ENCODE data around the gene STARD5. TPM values are rescaled to one million over a fixed set of nuclear protein-coding genes. Genes with fewer than 3 reads are reported as not detected.

STARD5 gene
- total RNA-seq, 4 donors from 2014 or later: 54.6 to 88.2 (median 67.4) TPM

DNA sequence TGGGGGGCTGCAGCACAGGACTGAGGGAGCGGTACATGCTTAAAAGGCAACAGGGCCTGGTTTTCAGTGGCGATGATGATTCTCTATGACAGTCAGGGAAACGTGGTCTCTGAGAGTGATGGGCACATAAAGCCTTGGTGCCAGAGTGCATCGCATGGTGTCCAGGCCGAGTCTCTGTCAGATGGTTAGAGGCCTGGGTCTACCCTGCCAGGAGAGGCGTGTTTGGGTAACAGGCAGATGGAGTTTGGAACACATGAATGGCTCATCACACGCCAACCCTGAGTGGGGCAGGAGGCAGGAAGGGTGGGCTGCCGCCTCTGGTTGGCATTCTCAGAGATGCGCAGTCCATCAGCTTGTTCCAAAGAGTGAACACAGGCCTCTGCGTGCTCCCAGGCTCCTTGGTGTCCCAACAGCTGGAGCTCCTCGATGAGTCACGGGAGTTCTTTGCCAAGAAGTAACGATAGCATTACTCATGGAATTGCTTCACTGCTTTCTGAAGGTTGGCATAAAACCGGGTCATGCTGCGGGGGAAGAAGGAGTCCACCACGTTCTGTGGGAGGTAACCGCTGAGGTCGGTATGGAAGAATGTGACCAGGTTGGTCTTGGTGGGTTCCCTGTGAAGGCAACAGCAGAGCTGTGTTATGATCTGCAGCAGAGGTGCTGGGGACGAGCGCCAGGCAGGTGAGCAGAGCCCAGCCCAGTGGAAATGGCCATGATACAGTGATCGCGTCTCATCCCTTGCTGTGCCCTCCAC is 11.0 kb downstream of the STARD5 start:
- DNase-seq (ENCODE audit: low spot score in 2 of 2): peak; percentile 90 to 92
- Histone ChIP-seq H3K27ac (peak overlapping the region; percentile 84), H3K27me3 (no peaks in the 10 kb centered on the region), H3K4me3 (no peak overlapping the region), H3K9me3 (no peaks in the 10 kb centered on the region), H3K4me1 (peaks cover 34% of the 10 kb centered on the region), H3K36me3 (peaks cover 27% of the 10 kb centered on the region)
- TF ChIP-seq, protein P1, sequence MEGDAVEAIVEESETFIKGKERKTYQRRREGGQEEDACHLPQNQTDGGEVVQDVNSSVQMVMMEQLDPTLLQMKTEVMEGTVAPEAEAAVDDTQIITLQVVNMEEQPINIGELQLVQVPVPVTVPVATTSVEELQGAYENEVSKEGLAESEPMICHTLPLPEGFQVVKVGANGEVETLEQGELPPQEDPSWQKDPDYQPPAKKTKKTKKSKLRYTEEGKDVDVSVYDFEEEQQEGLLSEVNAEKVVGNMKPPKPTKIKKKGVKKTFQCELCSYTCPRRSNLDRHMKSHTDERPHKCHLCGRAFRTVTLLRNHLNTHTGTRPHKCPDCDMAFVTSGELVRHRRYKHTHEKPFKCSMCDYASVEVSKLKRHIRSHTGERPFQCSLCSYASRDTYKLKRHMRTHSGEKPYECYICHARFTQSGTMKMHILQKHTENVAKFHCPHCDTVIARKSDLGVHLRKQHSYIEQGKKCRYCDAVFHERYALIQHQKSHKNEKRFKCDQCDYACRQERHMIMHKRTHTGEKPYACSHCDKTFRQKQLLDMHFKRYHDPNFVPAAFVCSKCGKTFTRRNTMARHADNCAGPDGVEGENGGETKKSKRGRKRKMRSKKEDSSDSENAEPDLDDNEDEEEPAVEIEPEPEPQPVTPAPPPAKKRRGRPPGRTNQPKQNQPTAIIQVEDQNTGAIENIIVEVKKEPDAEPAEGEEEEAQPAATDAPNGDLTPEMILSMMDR (IDR thresholded peaks at IDR 0.05): no peak
- peak; percentile 92 to 97 (median 96) for TF ChIP-seq POLR2AphosphoS5 (IDR thresholded peaks at IDR 0.05)
- WGBS: 40% methylated on average over 21 of the region's 22 CpGs

DNA sequence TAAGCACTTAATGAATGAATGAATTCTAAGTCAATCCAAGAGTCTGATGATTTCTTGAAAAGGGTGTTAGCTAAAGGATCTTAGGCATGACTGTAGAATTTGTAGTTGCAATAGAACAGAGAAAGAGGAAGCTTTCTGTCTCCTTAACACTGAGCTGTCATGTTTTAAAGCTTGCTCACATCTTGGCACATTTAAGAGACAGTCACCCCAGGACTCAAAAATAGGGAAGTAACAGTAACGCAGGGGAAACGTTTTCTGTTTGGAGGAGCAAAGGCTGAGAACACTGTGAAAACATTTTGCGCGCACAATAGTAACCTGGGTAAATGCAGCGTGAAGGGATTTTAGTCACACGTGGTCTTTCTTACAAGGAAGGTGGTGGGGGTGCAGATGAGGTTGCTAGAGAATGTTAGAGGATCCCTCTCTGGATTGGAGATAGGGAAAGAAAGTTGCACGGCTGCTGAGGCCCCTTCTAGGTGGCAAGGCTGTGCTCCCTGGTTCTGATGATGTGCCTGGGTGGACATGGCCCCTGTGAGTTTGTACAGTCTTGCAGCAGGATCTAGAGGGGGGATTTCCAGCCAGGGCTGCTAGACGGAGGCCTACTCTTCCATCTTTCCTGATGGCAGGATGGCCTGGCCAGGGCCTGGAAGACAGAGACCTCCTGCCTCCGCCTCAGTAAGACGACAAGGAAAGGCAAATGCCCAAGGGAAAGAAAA is 12.0 kb downstream of the STARD5 start:
- 71% methylated on average over 10 of the region's 10 CpGs for WGBS
- H3K9me3 ChIP-seq: no peaks in the 10 kb centered on the region
- DNase-seq (ENCODE audit: low spot score in 2 of 2): no peak
- H3K4me1 ChIP-seq: peaks cover 34% of the 10 kb centered on the region
- peaks cover 36% of the 10 kb centered on the region for H3K36me3 ChIP-seq
- no peaks in the 10 kb centered on the region for H3K27me3 ChIP-seq
- no peak overlapping the region for H3K4me3 ChIP-seq
- TF ChIP-seq POLR2A (IDR thresholded peaks at IDR 0.05) (no peak), POLR2AphosphoS5 (IDR thresholded peaks at IDR 0.05) (no peak), EP300 (IDR thresholded peaks at IDR 0.05) (no peak)
- TF ChIP-seq, protein P1 (IDR thresholded peaks at IDR 0.05): no peak
- peak overlapping the region; percentile 84 for H3K27ac ChIP-seq

- no peaks in the 10 kb centered on the region for H3K9me3 ChIP-seq
- no peak overlapping the region for H3K27ac ChIP-seq
- 99% methylated on average over 5 of the region's 5 CpGs for WGBS
- no peak overlapping the region for H3K4me3 ChIP-seq
- DNase-seq (ENCODE audit: low spot score in 2 of 2): no peak
- peaks cover 50% of the 10 kb centered on the region for H3K36me3 ChIP-seq
- H3K4me1 ChIP-seq: peaks cover 38% of the 10 kb centered on the region
- no peaks in the 10 kb centered on the region for H3K27me3 ChIP-seq
- TF ChIP-seq POLR2AphosphoS5 (IDR thresholded peaks at IDR 0.05) (no peak), EP300 (IDR thresholded peaks at IDR 0.05) (no peak), POLR2A (IDR thresholded peaks at IDR 0.05) (no peak)
- TF ChIP-seq, protein P1 (IDR thresholded peaks at IDR 0.05): no peak
Observed at GRCh38 chr15:81310480-81310879, 13.5 kb downstream of the STARD5 start.

- WGBS: 90% methylated on average over 8 of the region's 8 CpGs
- no peak for DNase-seq (ENCODE audit: low spot score in 2 of 2)
- no peaks in the 10 kb centered on the region for H3K9me3 ChIP-seq
- H3K4me1 ChIP-seq: peaks cover 43% of the 10 kb centered on the region
- H3K27me3 ChIP-seq: no peaks in the 10 kb centered on the region
- H3K36me3 ChIP-seq: peaks cover 55% of the 10 kb centered on the region
- H3K27ac ChIP-seq: no peak overlapping the region
- TF ChIP-seq EP300 (IDR thresholded peaks at IDR 0.05) (no peak), POLR2AphosphoS5 (IDR thresholded peaks at IDR 0.05) (no peak)
- TF ChIP-seq, protein P1 (IDR thresholded peaks at IDR 0.05): no peak
- no peak overlapping the region for H3K4me3 ChIP-seq
Observed at GRCh38 chr15:81309647-81310450, 14.1 kb downstream of the STARD5 start.

DNA sequence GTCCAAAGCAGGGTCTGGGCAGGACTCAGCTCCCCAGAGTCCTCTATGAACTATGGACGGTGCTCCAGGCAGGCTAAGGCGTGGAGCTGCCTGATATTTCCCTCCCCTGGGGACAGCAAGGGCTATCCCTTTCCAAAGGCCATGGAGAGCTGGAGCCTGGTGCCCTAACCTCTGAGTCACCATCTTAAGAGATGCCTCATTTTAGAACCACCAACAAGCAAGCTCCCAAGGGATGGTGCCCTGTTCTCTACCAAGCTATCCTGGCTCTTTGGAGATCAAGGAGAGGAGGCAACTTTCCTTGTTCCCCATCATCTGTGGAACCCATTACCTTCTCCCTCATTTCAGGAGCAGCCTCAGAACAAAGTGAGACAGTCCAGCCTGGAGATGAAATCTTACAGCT is 15.7 kb downstream of the STARD5 start:
- TF ChIP-seq, protein P1 (IDR thresholded peaks at IDR 0.05): no peak
- TF ChIP-seq EP300 (IDR thresholded peaks at IDR 0.05): no peak
- TF ChIP-seq POLR2AphosphoS5 (IDR thresholded peaks at IDR 0.05): no peak
- no peak for TF ChIP-seq POLR2A (IDR thresholded peaks at IDR 0.05)
- no peak for DNase-seq (ENCODE audit: low spot score in 2 of 2)
- H3K4me1 ChIP-seq: peaks cover 46% of the 10 kb centered on the region

More for the DNA sequence above, 15.7 kb downstream of the STARD5 start:
- no peak overlapping the region for H3K4me3 ChIP-seq
- no peaks in the 10 kb centered on the region for H3K27me3 ChIP-seq
- H3K9me3 ChIP-seq: no peaks in the 10 kb centered on the region
- 77% methylated on average over 2 of the region's 2 CpGs for WGBS
- peaks cover 70% of the 10 kb centered on the region for H3K36me3 ChIP-seq
- H3K27ac ChIP-seq: no peak overlapping the region
